PC-9 (cell line): ENCODE measurements around the gene OR2T1. TPM values are rescaled to one million over a fixed set of nuclear protein-coding genes. Genes with fewer than 3 reads are reported as not detected.
"Not testable (repeated sequence)": the region's sequence is repeated elsewhere in the genome, so short reads cannot be mapped to it uniquely, and the experiment has no call there.

Source experiments
- BruUV-seq: library from RNA; stranded (reverse); fragments of 400-500 nt; replicated peaks from 2 replicates; lab custom pipeline; 2021; lab: Mats Ljungman, UMichigan
- CTCF ChIA-PET: fragments of 300-600 bp; sonication (Branson Sonifier 250); formaldehyde crosslinking; loops from one replicate; lab custom pipeline; 2022; ENCODE audit warnings: antibody characterized with exemption; lab: Charles Lee
- POLR2A ChIA-PET: fragments of 300-600 bp; sonication (Branson Sonifier 250); formaldehyde crosslinking; loops from one replicate; lab custom pipeline; 2022; ENCODE audit warnings: antibody characterized with exemption; ENCODE audit not compliant: unreplicated experiment; lab: Charles Lee
- DNase-seq, 2 experiments: peaks; one replicate each; pipeline versions ENCODE4 v3.0.0 to v3.0.0-alpha.2; 2015 to 2022; ENCODE audit warnings: mixed read lengths in 1 of 2
- H2AFZ ChIP-seq: fragments of 200-600 bp; sonication (generic); 2 replicates; pipeline ENCODE4 v1.8.1; 2017; ENCODE audit warnings: antibody characterized with exemption
- H3F3A ChIP-seq: fragments of 200-600 bp; sonication (generic); 2 replicates; pipeline ENCODE4 v1.8.1; 2017; ENCODE audit warnings: antibody characterized with exemption, mild to moderate bottlenecking, low read depth; ENCODE audit not compliant: insufficient read depth
- H3K27ac ChIP-seq: fragments of 200-600 bp; sonication (generic); 2 replicates; pipeline ENCODE4 v1.6.1; 2016; ENCODE audit warnings: mixed run types
- H3K27me3 ChIP-seq: fragments of 200-600 bp; sonication (generic); 2 replicates; pipeline ENCODE4 v1.6.1; 2016; ENCODE audit warnings: low read depth, mixed run types; ENCODE audit not compliant: insufficient read depth
- H3K36me3 ChIP-seq: fragments of 200-600 bp; sonication (generic); 2 replicates; pipeline ENCODE4 v1.6.1; 2016; ENCODE audit warnings: low read depth, mixed run types
- H3K4me1 ChIP-seq: fragments of 200-600 bp; sonication (generic); replicated peaks from 2 replicates; pipeline ENCODE4 v1.6.1; 2016; ENCODE audit warnings: mixed run types; ENCODE audit not compliant: insufficient read depth
- H3K4me2 ChIP-seq: fragments of 200-600 bp; sonication (generic); 2 replicates; pipeline ENCODE4 v1.6.1; 2017; ENCODE audit warnings: mixed run types
- H3K4me3 ChIP-seq: fragments of 200-600 bp; sonication (generic); 2 replicates; pipeline ENCODE4 v1.6.1; 2016; ENCODE audit warnings: mixed run types
- H3K79me2 ChIP-seq: fragments of 200-600 bp; sonication (generic); 2 replicates; pipeline ENCODE4 v1.6.1; 2017; ENCODE audit warnings: low read depth, mixed run types
- H3K9me2 ChIP-seq: fragments of 200-600 bp; sonication (generic); 2 replicates; pipeline ENCODE4 v1.8.1; 2017; ENCODE audit warnings: mild to moderate bottlenecking; ENCODE audit not compliant: insufficient read depth
- H3K9me3 ChIP-seq: fragments of 200-600 bp; sonication (generic); 2 replicates; pipeline ENCODE4 v1.8.1; 2016; ENCODE audit warnings: low read depth; ENCODE audit not compliant: insufficient read depth
- H4K20me1 ChIP-seq: fragments of 200-600 bp; sonication (generic); 2 replicates; pipeline ENCODE4 v1.8.1; 2017; ENCODE audit not compliant: insufficient read depth
- CTCF ChIP-seq: fragments of 200-600 bp; sonication (generic); conservative IDR thresholded peaks from 2 replicates; pipeline ENCODE4 v1.6.1; 2017; ENCODE audit warnings: mixed run types, antibody characterized with exemption, mild to moderate bottlenecking, moderate library complexity
- EZH2 ChIP-seq: fragments of 200-600 bp; sonication (generic); IDR thresholded peaks from 2 replicates; pipeline ENCODE4 v1.8.0; 2017; ENCODE audit warnings: antibody characterized with exemption, low read depth
- intact Hi-C: fragments of 100-400 bp; cut with micrococcal nuclease; formaldehyde crosslinking; loops from one replicate; pipeline ENCODE4 v1.10.0; 2022; ENCODE audit not compliant: unreplicated experiment
- total RNA-seq: library from RNA; stranded (reverse); gene quantifications from 2 replicates; pipeline ENCODE4 v1.2.3, GENCODE V29; 2021

The OR2T1 gene
- total RNA-seq, 1 experiment from 2014 or later: not detected

GRCh38 chr1:248421384-248421783 is 18.5 kb downstream of the OR2T1 start:
- BruUV-seq: no TSS peak

DNA sequence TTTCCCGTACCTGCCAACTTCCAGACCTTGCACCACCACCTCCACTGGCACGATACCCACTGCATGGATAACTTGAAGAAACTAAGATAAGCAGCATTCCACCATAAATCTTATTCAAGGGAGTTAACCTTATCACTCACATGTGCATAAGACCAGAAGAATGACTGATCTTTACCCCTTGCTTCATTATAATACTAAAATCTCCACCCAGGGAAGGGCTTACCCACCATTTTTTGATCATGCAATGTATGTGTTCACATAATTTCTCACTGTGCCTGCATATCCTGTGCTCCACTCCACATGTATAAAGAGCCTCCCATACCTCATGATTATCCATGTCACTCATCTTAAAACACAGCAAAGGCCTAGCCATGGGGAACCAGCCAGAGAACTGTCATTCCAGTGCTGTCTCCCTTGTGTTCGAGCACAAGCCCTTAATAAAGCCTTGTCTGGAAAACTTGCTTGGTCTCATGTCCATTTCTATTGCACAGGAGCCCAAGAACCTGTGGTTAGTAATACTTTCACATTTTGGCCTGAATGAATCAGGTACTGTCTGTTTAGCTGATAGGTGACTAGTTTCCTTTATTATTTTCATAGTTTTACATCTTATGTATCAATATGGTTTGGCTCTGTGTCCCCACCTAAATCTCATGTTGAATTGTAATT is 24.8 kb downstream of the OR2T1 start:
- BruUV-seq, H3F3A ChIP-seq, H3K27me3 ChIP-seq, H3K4me1 ChIP-seq, H3K36me3 ChIP-seq, H3K9me2 ChIP-seq, H3K79me2 ChIP-seq, DNase-seq, H3K9me3 ChIP-seq, H4K20me1 ChIP-seq, H2AFZ ChIP-seq, H3K27ac ChIP-seq, H3K4me3 ChIP-seq, intact Hi-C loops, H3K4me2 ChIP-seq, CTCF ChIA-PET, POLR2A ChIA-PET: not testable (repeated sequence)

More at GRCh38 chr1:248421384-248421783, 18.5 kb downstream of the OR2T1 start:
- Histone ChIP-seq H3K4me3 (no peak overlapping the region), H3K9me3 (no peaks in the 10 kb centered on the region), H3K4me2 (no peak overlapping the region), H3K4me1 (no peaks in the 10 kb centered on the region), H3K9me2 (no peaks in the 10 kb centered on the region), H3K36me3 (no peaks in the 10 kb centered on the region), H3K27me3 (no peaks in the 10 kb centered on the region), H4K20me1 (no peaks in the 10 kb centered on the region), H3K79me2 (no peaks in the 10 kb centered on the region), H2AFZ (no peak overlapping the region), H3K27ac (no peak overlapping the region), H3F3A (no peaks in the 10 kb centered on the region)
- ChIA-PET CTCF (no interaction called here), POLR2A (no interaction called here)
- no peak for DNase-seq
- TF ChIP-seq EZH2 (no peak), CTCF (no peak)
- intact Hi-C loops: no loop called here

DNA sequence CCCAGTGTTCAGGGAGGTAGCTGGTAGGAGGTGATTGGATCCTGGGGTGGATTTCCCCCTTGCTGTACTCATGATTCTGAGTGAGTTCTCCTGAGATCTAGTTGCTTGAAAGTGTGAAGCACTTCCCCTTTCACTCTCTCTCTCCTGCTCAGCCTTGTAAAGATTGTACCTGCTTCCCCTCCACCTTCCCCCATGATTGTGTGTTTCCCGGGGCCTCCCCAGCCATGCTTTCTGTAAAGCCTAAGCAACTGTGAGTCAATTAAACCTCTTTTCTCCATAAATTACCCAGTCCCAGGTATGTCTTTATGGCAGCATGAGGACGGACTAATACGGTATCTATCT is 25.3 kb downstream of the OR2T1 start:
- DNase-seq, H4K20me1 ChIP-seq, H3K27me3 ChIP-seq, H3K9me3 ChIP-seq, BruUV-seq, H3K79me2 ChIP-seq, H3K4me3 ChIP-seq, H3K36me3 ChIP-seq, H2AFZ ChIP-seq, H3F3A ChIP-seq, CTCF ChIA-PET, POLR2A ChIA-PET, H3K4me1 ChIP-seq, H3K4me2 ChIP-seq, intact Hi-C loops, H3K9me2 ChIP-seq, H3K27ac ChIP-seq: not testable (repeated sequence)

DNA sequence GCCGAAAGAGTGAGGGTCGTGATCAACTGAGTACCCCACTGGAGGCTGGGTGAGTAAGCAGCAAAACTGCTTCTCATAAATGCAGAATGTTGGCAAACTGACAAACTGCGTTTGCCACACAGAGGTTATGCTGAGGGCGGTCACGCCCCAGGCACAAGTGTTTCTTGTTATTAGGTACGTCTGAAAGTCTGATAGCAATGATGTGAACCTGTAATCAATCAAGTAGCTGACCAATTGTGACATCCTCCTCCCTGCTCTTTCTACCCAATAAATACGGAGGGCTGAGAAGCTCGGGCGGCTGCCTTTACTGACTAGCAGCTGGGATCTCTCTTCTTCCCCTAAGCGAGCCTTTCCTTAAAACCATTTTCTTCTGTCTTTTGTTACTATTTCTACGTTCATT is 28.8 kb downstream of the OR2T1 start:
- POLR2A ChIA-PET, intact Hi-C loops, H3K4me1 ChIP-seq, H3K27me3 ChIP-seq, H3K9me3 ChIP-seq, H3K4me3 ChIP-seq, H2AFZ ChIP-seq, H3K27ac ChIP-seq, H3K9me2 ChIP-seq, H3K79me2 ChIP-seq, H3F3A ChIP-seq, H3K36me3 ChIP-seq, DNase-seq, CTCF ChIA-PET, BruUV-seq, H4K20me1 ChIP-seq, H3K4me2 ChIP-seq: not testable (repeated sequence)

GRCh38 chr1:248432201-248432600 is 29.4 kb downstream of the OR2T1 start:
- BruUV-seq, H3K27me3 ChIP-seq, H3K4me1 ChIP-seq, H3K27ac ChIP-seq, H4K20me1 ChIP-seq, H3K4me2 ChIP-seq, DNase-seq, H3K4me3 ChIP-seq, H3K9me2 ChIP-seq, POLR2A ChIA-PET, H3K79me2 ChIP-seq, CTCF ChIA-PET, H3K36me3 ChIP-seq, intact Hi-C loops, H3F3A ChIP-seq, H2AFZ ChIP-seq, H3K9me3 ChIP-seq: not testable (repeated sequence)

DNA sequence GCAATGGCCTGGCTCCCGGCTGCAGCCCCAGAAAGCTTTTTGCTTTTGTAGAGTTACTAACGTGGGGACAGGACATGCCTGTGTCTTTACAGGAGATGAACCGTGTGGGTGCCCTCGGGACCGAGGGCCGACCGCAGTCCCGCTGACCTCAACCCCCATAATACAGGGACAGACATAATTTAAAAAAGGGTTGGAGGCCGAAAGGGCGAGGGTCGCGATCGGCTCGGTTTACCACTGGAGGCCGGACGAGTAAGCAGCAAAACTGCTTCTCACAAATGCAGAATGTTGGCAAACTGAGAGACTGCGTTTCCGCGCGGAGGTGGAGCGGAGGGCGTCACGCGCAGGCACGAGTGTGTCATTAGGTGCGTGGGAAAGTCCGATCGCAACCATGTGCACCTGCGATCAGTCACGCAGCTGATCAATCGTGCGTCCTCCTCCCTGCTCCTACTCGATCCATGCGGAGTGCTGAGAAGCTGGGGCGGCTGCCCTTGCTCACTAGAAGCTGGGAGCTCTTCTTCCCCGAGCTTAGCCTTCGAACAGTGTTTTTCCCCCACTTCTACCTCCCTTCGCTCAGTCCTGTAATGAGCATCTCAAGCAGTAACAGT is 31.1 kb downstream of the OR2T1 start:
- H3K9me2 ChIP-seq, H3K27ac ChIP-seq, H3K79me2 ChIP-seq, intact Hi-C loops, H3K36me3 ChIP-seq, H3K4me2 ChIP-seq, POLR2A ChIA-PET, H4K20me1 ChIP-seq, H3K4me1 ChIP-seq, CTCF ChIA-PET, H3K4me3 ChIP-seq, H3F3A ChIP-seq, H3K9me3 ChIP-seq, H3K27me3 ChIP-seq, DNase-seq, H2AFZ ChIP-seq, BruUV-seq: not testable (repeated sequence)
